ENCODE results near the gene DEPDC5. TPM values are rescaled to one million over a fixed set of nuclear protein-coding genes. Genes with fewer than 3 reads are reported as not detected.

The DEPDC5 gene
- total and polyA plus RNA-seq, 2 of the 8 experiments (the other 6 are each of a cell fraction or from before 2014, with no cell fraction given): 18.3 to 26.5 TPM

- no peaks in the 10 kb centered on the region for H3K79me1 ChIP-seq (ENCODE audit: low read depth, low read length)
- H2BK15ac ChIP-seq (ENCODE audit: low read length): no peak overlapping the region
- no peaks in the 10 kb centered on the region for H3K23me2 ChIP-seq (ENCODE audit: low read depth, low read length)
- H3K4me3 ChIP-seq (ENCODE audit: extremely low read depth in 1 of 4, insufficient read depth in 2 of 4, low read depth in 3 of 4, low read length in 4 of 4): no peak overlapping the region
- no peak for DNase-seq (ENCODE audit: low read depth in 1 of 2, low spot score in 2 of 2)
- H3K79me2 ChIP-seq (ENCODE audit: control insufficient read depth in 1 of 2, insufficient read depth in 2 of 2, low read length in 2 of 2): no peaks in the 10 kb centered on the region
- H4K91ac ChIP-seq (replicated peaks; ENCODE audit: insufficient read length, low read length): no peak overlapping the region
- H2AK5ac ChIP-seq (ENCODE audit: low read depth, low read length): no peak overlapping the region
- H2BK20ac ChIP-seq (ENCODE audit: low read length): no peak overlapping the region
- ChIA-PET POLR2A (ENCODE audit: partially characterized antibody) (no interaction called here), CTCF (ENCODE audit: partially characterized antibody) (interaction anchor here (1.0 to 1.6 kb wide), 3 partner anchors 9 to 40 kb away, joined by 3 to 5 read pairs (median 3); no protein-coding TSS in a partner anchor)
- no peak overlapping the region for H2BK5ac ChIP-seq (ENCODE audit: low read depth, low read length)
- no peaks in the 10 kb centered on the region for H4K20me1 ChIP-seq (replicated peaks in 1 of 2; ENCODE audit: control insufficient read depth in 1 of 2, insufficient read depth in 2 of 2, low read length in 2 of 2)
- H3K14ac ChIP-seq (ENCODE audit: insufficient read length): no peak overlapping the region
- no peak overlapping the region for H4K5ac ChIP-seq (ENCODE audit: insufficient read length, low read depth, low read length)
- H3K18ac ChIP-seq (ENCODE audit: extremely low read depth, low read length): no peak overlapping the region
- no peak overlapping the region for H2BK120ac ChIP-seq (replicated peaks; ENCODE audit: low read depth, low read length)
- H3K4me1 ChIP-seq (replicated peaks in 1 of 4; ENCODE audit: control insufficient read depth in 3 of 4, insufficient read depth in 4 of 4, low read length in 3 of 4): no peaks in the 10 kb centered on the region
- H3K36me3 ChIP-seq (ENCODE audit: control insufficient read depth in 2 of 4, insufficient read depth in 4 of 4, low read length in 3 of 4): peaks cover 0 to 22% (median 14%) of the 10 kb centered on the region in 4 experiments; a peak in 6 of 8 replicates
- H2BK12ac ChIP-seq (ENCODE audit: low read depth, low read length): no peak overlapping the region
- H3K23ac ChIP-seq (ENCODE audit: insufficient read length): no peak overlapping the region
- WGBS, 2 experiments (ENCODE audit: extremely low coverage in 1 of 2, insufficient coverage in 1 of 2, insufficient read length in 1 of 2, insufficient replicate concordance in 2 of 2, low coverage in 1 of 2, low lambda C conversion rate in 2 of 2, missing lambda C conversion rate in 1 of 2): 85% methylated on average over 2 of the region's 2 CpGs; no CpG with 5 or more reads in 1 of the 2 experiments
- no peak for FAIRE-seq
- H3K27ac ChIP-seq (ENCODE audit: low read depth, low read length): no peak overlapping the region
- no peak overlapping the region for H3K4me2 ChIP-seq (ENCODE audit: insufficient read depth in 1 of 2, low read depth in 2 of 2, low read length in 2 of 2)
- H4K8ac ChIP-seq (ENCODE audit: extremely low read depth, insufficient read depth, low read length): no peak overlapping the region
- no peak overlapping the region for H3K9ac ChIP-seq (replicated peaks in 1 of 4; ENCODE audit: extremely low read depth in 1 of 4, low read depth in 3 of 4, low read length in 3 of 4)
- H2AFZ ChIP-seq (ENCODE audit: low read length): no peak overlapping the region
- H3K56ac ChIP-seq (replicated peaks; ENCODE audit: insufficient read length, low read depth, low read length): no peak overlapping the region
- no peaks in the 10 kb centered on the region for H3K9me3 ChIP-seq (ENCODE audit: insufficient read depth in 2 of 2, low read depth in 1 of 2, low read length in 1 of 2)
- no peak overlapping the region for H3K4ac ChIP-seq (replicated peaks; ENCODE audit: insufficient read length, low read depth, low read length)
- no peaks in the 10 kb centered on the region for H3K27me3 ChIP-seq (replicated peaks in 1 of 4; ENCODE audit: control insufficient read depth in 3 of 4, extremely low read depth in 1 of 4, insufficient read depth in 3 of 4, low read length in 3 of 4)
Observed at GRCh38 chr22:31825513-31825912, 71.7 kb downstream of the DEPDC5 start.
